ENCODE results near the gene VN1R5. TPM values are rescaled to one million over a fixed set of nuclear protein-coding genes. Genes with fewer than 3 reads are reported as not detected.

The VN1R5 gene
- total RNA-seq, 1 donor from 2014 or later, result not detected

GRCh38 chr1:247222840-247223239 lies 33.0 kb upstream of the VN1R5 start:
- Histone ChIP-seq H3K36me3 (no peaks in the 10 kb centered on the region), H3K27me3 (no peaks in the 10 kb centered on the region), H3K9me3 (no peaks in the 10 kb centered on the region), H3K27ac (no peak overlapping the region), H3K4me3 (no peak overlapping the region), H3K4me1 (no peaks in the 10 kb centered on the region)
- DNase-seq (ENCODE audit: extremely low spot score in 2 of 2), result no peak
- TF ChIP-seq CTCF (IDR thresholded peaks at IDR 0.05), result no peak
- TF ChIP-seq POLR2AphosphoS5 (IDR thresholded peaks at IDR 0.05; ENCODE audit: insufficient read depth in 1 of 2, low read depth in 1 of 2), result no peak
- no peak for TF ChIP-seq POLR2A (IDR thresholded peaks at IDR 0.05)
- intact Hi-C loops (cut with DNase I), result no loop called here

GRCh38 chr1:247224822-247225221 lies 31.1 kb upstream of the VN1R5 start:
- intact Hi-C loops (cut with DNase I), result no loop called here
- no peak overlapping the region for H3K27ac ChIP-seq
- H3K9me3 ChIP-seq, result no peaks in the 10 kb centered on the region
- no peak for TF ChIP-seq POLR2A (IDR thresholded peaks at IDR 0.05)
- TF ChIP-seq CTCF (IDR thresholded peaks at IDR 0.05), result no peak
- TF ChIP-seq POLR2AphosphoS5 (IDR thresholded peaks at IDR 0.05; ENCODE audit: insufficient read depth in 1 of 2, low read depth in 1 of 2), result no peak
- H3K4me3 ChIP-seq, result no peak overlapping the region
- no peaks in the 10 kb centered on the region for H3K27me3 ChIP-seq
- H3K36me3 ChIP-seq, result no peaks in the 10 kb centered on the region
- DNase-seq (ENCODE audit: extremely low spot score in 2 of 2), result no peak
- no peaks in the 10 kb centered on the region for H3K4me1 ChIP-seq

- Histone ChIP-seq H3K4me3 (no peak overlapping the region), H3K36me3 (no peaks in the 10 kb centered on the region), H3K4me1 (no peaks in the 10 kb centered on the region), H3K27me3 (no peaks in the 10 kb centered on the region), H3K27ac (no peak overlapping the region), H3K9me3 (no peaks in the 10 kb centered on the region)
- intact Hi-C loops (cut with DNase I), result no loop called here
- TF ChIP-seq CTCF (IDR thresholded peaks at IDR 0.05), result no peak
- no peak for TF ChIP-seq POLR2AphosphoS5 (IDR thresholded peaks at IDR 0.05; ENCODE audit: insufficient read depth in 1 of 2, low read depth in 1 of 2)
- TF ChIP-seq POLR2A (IDR thresholded peaks at IDR 0.05), result no peak
- DNase-seq (ENCODE audit: extremely low spot score in 2 of 2), result no peak
Observed at GRCh38 chr1:247228133-247228532, 27.7 kb upstream of the VN1R5 start.

GRCh38 chr1:247241691-247242090 lies 14.2 kb upstream of the VN1R5 start:
- H3K36me3 ChIP-seq, result no peaks in the 10 kb centered on the region
- no peaks in the 10 kb centered on the region for H3K4me1 ChIP-seq
- TF ChIP-seq CTCF (IDR thresholded peaks at IDR 0.05) (no peak), POLR2A (IDR thresholded peaks at IDR 0.05) (no peak), POLR2AphosphoS5 (IDR thresholded peaks at IDR 0.05; ENCODE audit: insufficient read depth in 1 of 2, low read depth in 1 of 2) (no peak)
- H3K27me3 ChIP-seq, result no peaks in the 10 kb centered on the region
- intact Hi-C loops (cut with DNase I), result no loop called here
- no peaks in the 10 kb centered on the region for H3K9me3 ChIP-seq
- no peak for DNase-seq (ENCODE audit: extremely low spot score in 2 of 2)
- no peak overlapping the region for H3K4me3 ChIP-seq
- H3K27ac ChIP-seq, result no peak overlapping the region

GRCh38 chr1:247243524-247244137 lies 12.2 kb upstream of the VN1R5 start:
- Histone ChIP-seq H3K27ac (no peak overlapping the region), H3K4me1 (no peaks in the 10 kb centered on the region), H3K27me3 (no peaks in the 10 kb centered on the region), H3K4me3 (no peak overlapping the region), H3K9me3 (no peaks in the 10 kb centered on the region), H3K36me3 (no peaks in the 10 kb centered on the region)
- intact Hi-C loops (cut with DNase I), result no loop called here
- no peak for DNase-seq (ENCODE audit: extremely low spot score in 2 of 2)
- TF ChIP-seq POLR2A (IDR thresholded peaks at IDR 0.05) (no peak), CTCF (IDR thresholded peaks at IDR 0.05) (no peak), POLR2AphosphoS5 (IDR thresholded peaks at IDR 0.05; ENCODE audit: insufficient read depth in 1 of 2, low read depth in 1 of 2) (no peak)
